Measurements from ENCODE around the gene ASB6. TPM values are rescaled to one million over a fixed set of nuclear protein-coding genes. Genes with fewer than 3 reads are reported as not detected.

ASB6 gene
- total and polyA plus RNA-seq, 7 donors = 6.3 to 20.2 (median 8.9) TPM

DNA sequence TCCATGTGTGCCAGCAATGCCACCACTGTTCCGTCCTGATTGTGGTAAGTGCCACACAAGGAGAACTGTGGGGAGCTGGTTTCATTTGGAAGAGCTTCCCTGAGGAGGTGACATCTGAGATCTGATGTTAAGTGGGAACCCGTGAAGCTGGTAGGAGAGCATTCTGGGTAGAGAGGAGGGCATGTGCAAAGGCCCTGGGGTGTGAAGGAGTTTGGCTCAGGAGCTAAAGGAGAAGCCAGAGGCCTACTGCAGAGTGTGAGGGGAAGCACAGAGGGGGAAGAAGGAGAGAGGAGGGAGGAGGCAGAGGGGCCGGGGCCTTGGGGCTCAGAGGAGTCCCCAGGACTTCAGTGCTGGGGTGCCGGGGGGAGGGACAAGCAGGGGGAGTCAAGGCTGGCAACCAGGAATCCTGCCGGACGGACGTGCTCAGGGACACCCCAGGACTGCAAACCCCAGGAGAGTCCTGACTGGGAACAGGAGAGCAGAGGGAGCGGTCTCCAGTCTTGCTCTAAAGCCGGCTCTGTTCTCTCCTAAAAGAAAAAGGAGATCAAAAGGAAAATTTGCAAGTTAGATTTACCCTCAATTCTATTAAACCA lies 40.8 kb downstream of the ASB6 start:
- intact Hi-C loops (cut with DNase I) = no loop called here
- WGBS, 3 donors = 77 to 81% (median 80%) methylated on average over 9 of the region's 9 CpGs
- Histone ChIP-seq H3K27me3 (ENCODE audit: insufficient read depth in 3 of 3, low read length in 2 of 3) (peaks cover 0 to 3% (median 3%) of the 10 kb centered on the region in 3 donors), H3K4me1 (peaks cover 20% of the 10 kb centered on the region), H3K9me3 (no peaks in the 10 kb centered on the region), H3K36me3 (ENCODE audit: insufficient read depth in 1 of 2, low read depth in 1 of 2) (no peaks in the 10 kb centered on the region), H3K27ac (no peak overlapping the region), H3K4me3 (no peak overlapping the region)
- TF ChIP-seq, protein P1, sequence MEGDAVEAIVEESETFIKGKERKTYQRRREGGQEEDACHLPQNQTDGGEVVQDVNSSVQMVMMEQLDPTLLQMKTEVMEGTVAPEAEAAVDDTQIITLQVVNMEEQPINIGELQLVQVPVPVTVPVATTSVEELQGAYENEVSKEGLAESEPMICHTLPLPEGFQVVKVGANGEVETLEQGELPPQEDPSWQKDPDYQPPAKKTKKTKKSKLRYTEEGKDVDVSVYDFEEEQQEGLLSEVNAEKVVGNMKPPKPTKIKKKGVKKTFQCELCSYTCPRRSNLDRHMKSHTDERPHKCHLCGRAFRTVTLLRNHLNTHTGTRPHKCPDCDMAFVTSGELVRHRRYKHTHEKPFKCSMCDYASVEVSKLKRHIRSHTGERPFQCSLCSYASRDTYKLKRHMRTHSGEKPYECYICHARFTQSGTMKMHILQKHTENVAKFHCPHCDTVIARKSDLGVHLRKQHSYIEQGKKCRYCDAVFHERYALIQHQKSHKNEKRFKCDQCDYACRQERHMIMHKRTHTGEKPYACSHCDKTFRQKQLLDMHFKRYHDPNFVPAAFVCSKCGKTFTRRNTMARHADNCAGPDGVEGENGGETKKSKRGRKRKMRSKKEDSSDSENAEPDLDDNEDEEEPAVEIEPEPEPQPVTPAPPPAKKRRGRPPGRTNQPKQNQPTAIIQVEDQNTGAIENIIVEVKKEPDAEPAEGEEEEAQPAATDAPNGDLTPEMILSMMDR (IDR thresholded peaks at IDR 0.05) = no peak
- DNase-seq = no peak
- no peak for ATAC-seq

DNA sequence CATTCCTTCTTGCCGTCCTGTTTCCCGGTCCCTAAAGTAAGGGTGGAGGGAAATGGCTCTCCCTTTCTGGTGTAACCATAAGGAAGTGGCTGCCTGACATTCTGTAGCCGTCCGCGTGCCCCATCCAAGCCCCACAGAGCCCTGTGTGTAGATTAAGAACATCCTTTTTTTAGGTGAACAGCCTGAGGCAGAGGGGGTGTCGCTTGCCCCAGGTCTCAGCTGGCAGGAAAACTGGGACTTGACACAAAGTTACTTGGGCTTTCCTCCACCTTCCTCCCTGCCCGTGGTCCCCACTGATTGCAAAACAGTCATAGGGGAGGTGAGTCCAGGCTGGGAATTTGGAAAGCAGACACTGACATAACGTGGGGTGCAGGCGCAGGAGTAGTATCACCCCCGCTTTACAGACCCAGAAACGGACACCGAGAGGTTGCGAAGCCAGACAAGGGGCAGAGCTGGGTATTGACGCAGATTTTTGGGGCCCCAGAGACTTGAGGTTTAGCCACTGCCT lies 43.8 kb downstream of the ASB6 start:
- Histone ChIP-seq H3K9me3 (no peaks in the 10 kb centered on the region), H3K27ac (peak overlapping the region; percentile 68), H3K27me3 (ENCODE audit: insufficient read depth in 3 of 3, low read length in 2 of 3) (peaks cover 0 to 3% (median 3%) of the 10 kb centered on the region in 3 donors), H3K4me3 (peak overlapping the region; percentile 66), H3K4me1 (peaks cover 17% of the 10 kb centered on the region), H3K36me3 (ENCODE audit: insufficient read depth in 1 of 2, low read depth in 1 of 2) (no peaks in the 10 kb centered on the region)
- DNase-seq (no peak), ATAC-seq (no peak)
- TF ChIP-seq, protein P1 (IDR thresholded peaks at IDR 0.05) = no peak
- WGBS, 3 donors = 71 to 80% (median 79%) methylated on average over 14 of the region's 14 CpGs
- intact Hi-C loops (cut with DNase I) = no loop called here

DNA sequence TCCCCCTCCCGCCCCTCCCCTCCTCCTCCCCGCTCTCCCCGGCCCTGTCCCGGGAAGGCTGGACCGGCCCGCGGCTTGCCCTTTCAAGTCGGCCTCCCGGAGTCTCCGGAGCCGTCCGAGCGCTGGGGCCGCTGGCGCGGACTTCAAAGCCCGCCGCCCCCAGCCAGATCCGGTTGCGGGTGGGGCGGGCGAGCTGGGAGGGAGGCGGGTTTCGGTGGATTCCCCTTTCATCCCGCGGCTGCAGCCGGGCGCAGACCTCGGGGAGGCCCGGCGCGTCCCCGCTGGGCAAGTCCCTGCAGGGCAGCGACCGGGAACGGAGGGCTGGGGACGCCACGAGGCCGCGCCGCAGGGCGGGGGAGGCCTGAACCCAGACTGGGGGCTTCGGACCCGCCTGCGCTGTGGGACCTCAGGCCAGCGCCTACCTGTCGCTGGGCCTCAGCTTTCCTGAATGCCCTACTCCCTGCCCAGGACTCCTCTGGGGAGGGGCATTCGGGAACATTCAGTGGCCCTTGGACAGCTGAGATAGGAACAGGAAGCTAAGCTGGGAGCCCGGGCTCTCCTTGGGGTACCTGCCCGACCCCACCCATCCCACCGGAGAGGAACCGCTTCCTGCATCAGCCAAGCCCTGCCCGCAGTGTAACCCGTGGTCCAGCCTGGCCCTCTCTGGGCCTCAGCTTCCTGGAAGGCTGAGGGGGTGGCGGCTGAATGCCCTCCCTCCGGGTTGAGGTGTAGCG lies 44.4 kb downstream of the ASB6 start:
- peaks cover 17% of the 10 kb centered on the region for H3K4me1 ChIP-seq
- no peaks in the 10 kb centered on the region for H3K9me3 ChIP-seq
- TF ChIP-seq, protein P1 (IDR thresholded peaks at IDR 0.05) = no peak
- peak; percentile 75 to 83 for DNase-seq
- H3K36me3 ChIP-seq (ENCODE audit: insufficient read depth in 1 of 2, low read depth in 1 of 2) = no peaks in the 10 kb centered on the region
- intact Hi-C loops (cut with DNase I) = no loop called here
- peak overlapping the region; percentile 66 for H3K4me3 ChIP-seq
- ATAC-seq = peak; percentile 64 to 81 (median 76)
- 9 to 14% (median 13%) methylated on average over 33 to 57 of the region's 57 CpGs for WGBS, 3 donors
- peaks cover 0 to 3% (median 3%) of the 10 kb centered on the region in 3 donors for H3K27me3 ChIP-seq (ENCODE audit: insufficient read depth in 3 of 3, low read length in 2 of 3)
- H3K27ac ChIP-seq = peak overlapping the region; percentile 68

DNA sequence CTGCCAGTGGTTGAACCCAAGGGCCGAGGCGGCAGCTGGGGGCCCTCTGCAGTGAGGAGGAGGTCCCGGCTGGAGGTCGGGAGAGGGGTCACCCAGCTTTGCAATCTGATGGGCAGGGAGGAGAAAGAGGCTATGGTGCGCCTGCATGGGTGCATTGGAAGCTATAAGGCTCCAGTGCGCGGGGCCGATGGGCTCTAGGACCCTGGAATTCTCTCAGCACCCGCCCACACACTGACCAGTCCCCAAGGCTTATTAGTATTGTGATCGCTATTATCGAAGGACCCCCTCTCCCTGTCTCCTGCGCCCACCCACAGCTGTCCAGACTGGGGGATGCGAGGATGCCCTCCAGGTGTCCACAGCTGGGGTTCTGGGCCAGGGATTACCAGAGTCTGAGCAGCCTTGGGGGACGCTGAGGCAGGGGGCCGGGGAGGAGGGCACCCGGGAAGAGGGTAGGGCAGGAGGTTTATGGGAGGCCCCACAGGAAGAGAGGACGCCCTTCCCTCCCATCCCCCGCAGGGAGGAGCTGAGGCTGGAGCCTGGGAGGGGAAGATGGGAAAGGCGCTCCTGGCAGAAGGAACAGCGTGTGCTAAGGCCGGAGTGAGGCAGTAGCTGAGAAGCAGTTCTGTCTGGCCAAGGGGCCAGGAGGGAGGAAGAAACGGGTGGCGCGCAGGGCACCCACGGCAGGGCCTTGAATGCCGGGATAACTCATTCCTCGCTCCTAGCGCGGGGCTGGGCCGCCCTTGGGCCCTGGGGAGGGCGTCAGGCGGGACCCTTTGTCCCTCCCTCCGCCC lies 45.2 kb downstream of the ASB6 start:
- peak; percentile 67 to 78 for DNase-seq
- TF ChIP-seq, protein P1 (IDR thresholded peaks at IDR 0.05) = no peak
- peaks cover 17% of the 10 kb centered on the region for H3K4me1 ChIP-seq
- H3K9me3 ChIP-seq = no peaks in the 10 kb centered on the region
- WGBS, 3 donors = 30 to 53% (median 44%) methylated on average over 21 to 33 of the region's 33 CpGs
- intact Hi-C loops (cut with DNase I) = no loop called here
- peaks cover 0 to 3% (median 3%) of the 10 kb centered on the region in 3 donors for H3K27me3 ChIP-seq (ENCODE audit: insufficient read depth in 3 of 3, low read length in 2 of 3)
- peak; percentile 36 to 69 (median 58) for ATAC-seq
- H3K36me3 ChIP-seq (ENCODE audit: insufficient read depth in 1 of 2, low read depth in 1 of 2) = no peaks in the 10 kb centered on the region
- H3K4me3 ChIP-seq = peak overlapping the region; percentile 66
- H3K27ac ChIP-seq = peak overlapping the region; percentile 68

Measured in psoas muscle (tissue), 8 donors.